NOMO-1 treated with dmso at 0.1 percent for 144 hours (cell line): ENCODE measurements around the gene ZNF593OS.

Experiments
- DNase-seq: peaks from one replicate; lab custom pipeline; 2025; ENCODE audit not compliant: unreplicated experiment; lab: John Stamatoyannopoulos, UW

The ZNF593OS gene

GRCh38 chr1:26184883-26185282, 13.3 kb upstream of the ZNF593OS start:
- DNase-seq = no peak

GRCh38 chr1:26184086-26184485, 12.5 kb upstream of the ZNF593OS start:
- DNase-seq = no peak

GRCh38 chr1:26182383-26182696, 10.7 kb upstream of the ZNF593OS start:
- no peak for DNase-seq

GRCh38 chr1:26181586-26182382, 10.2 kb upstream of the ZNF593OS start:
- DNase-seq = no peak

GRCh38 chr1:26180010-26180506, 8.4 kb upstream of the ZNF593OS start:
- DNase-seq = no peak

GRCh38 chr1:26177182-26177684, 5.6 kb upstream of the ZNF593OS start, which contains the start of gene CNKSR1:
TSS of gene CNKSR1 (plus strand) at chr1:26177491. CDS start at chr1:26177548, 57 bp downstream.
- DNase-seq = no peak

- no peak for DNase-seq
Observed at GRCh38 chr1:26175346-26175745, 3.7 kb upstream of the ZNF593OS start.

- no peak for DNase-seq
Observed at GRCh38 chr1:26170472-26170821, 1.2 kb downstream of the ZNF593OS start.

GRCh38 chr1:26169669-26170471, 1.8 kb downstream of the ZNF593OS start, which contains the start of gene ZNF593:
TSS of gene ZNF593 (plus strand) at chr1:26169908. CDS start at chr1:26169984, 76 bp downstream.
- DNase-seq = peak; percentile 94

- no peak for DNase-seq
Observed at GRCh38 chr1:26169198-26169554, 2.5 kb downstream of the ZNF593OS start.

GRCh38 chr1:26168410-26169197, 3.0 kb downstream of the ZNF593OS start, which contains the start of gene C1orf232:
TSS of gene C1orf232 (minus strand) at chr1:26168963. CDS start at chr1:26168499, 464 bp downstream.
- no peak for DNase-seq

GRCh38 chr1:26166719-26167281, 4.8 kb downstream of the ZNF593OS start:
- DNase-seq = no peak

- DNase-seq = no peak
Observed at GRCh38 chr1:26164861-26165842, 6.5 kb downstream of the ZNF593OS start.

- no peak for DNase-seq
Observed at GRCh38 chr1:26164036-26164860, 7.4 kb downstream of the ZNF593OS start.

- no peak for DNase-seq
Observed at GRCh38 chr1:26163684-26164035, 8.0 kb downstream of the ZNF593OS start.

GRCh38 chr1:26162220-26162709, 9.4 kb downstream of the ZNF593OS start:
- DNase-seq = no peak

GRCh38 chr1:26161415-26162219, 10.0 kb downstream of the ZNF593OS start:
- no peak for DNase-seq
